Liver (tissue), 3 donors: ENCODE results near the gene MSH5.
"Not testable (repeated sequence)": the region's sequence is repeated elsewhere in the genome, so short reads cannot be mapped to it uniquely, and the experiment has no call there.

Source experiments
- CTCF ChIP-seq: fragments of 150-350 bp; IDR thresholded peaks from 2 replicates; pipeline ENCODE4 v1.5.1; 2017; ENCODE audit warnings: improper control_type of control experiment, low read depth, low read length; ENCODE audit not compliant: missing input control
- FOXA2 ChIP-seq: IDR thresholded peaks from 2 replicates; pipeline ENCODE4 v1.6.1; 2016; ENCODE audit warnings: antibody characterized with exemption
- HNF4A ChIP-seq, 2 donors: conservative IDR thresholded peaks; 2 replicates each; pipeline ENCODE4 v1.6.1; 2016; ENCODE audit warnings: antibody characterized with exemption in 2 of 2, mild to moderate bottlenecking in 2 of 2
- HNF4G ChIP-seq: IDR thresholded peaks from 2 replicates; pipeline ENCODE4 v1.6.1; 2016; ENCODE audit warnings: antibody characterized with exemption
- REST ChIP-seq: IDR thresholded peaks from 2 replicates; pipeline ENCODE4 v1.6.1; 2016; ENCODE audit warnings: antibody characterized with exemption, mild to moderate bottlenecking
- SP1 ChIP-seq: IDR thresholded peaks from 2 replicates; pipeline ENCODE4 v1.6.1; 2018; ENCODE audit warnings: antibody characterized with exemption, mild to moderate bottlenecking
- ZBTB33 ChIP-seq: IDR thresholded peaks from 2 replicates; pipeline ENCODE4 v1.6.1; 2016; ENCODE audit warnings: antibody characterized with exemption
- TF ChIP-seq, protein P1 (sequence below): IDR thresholded peaks from 2 replicates; pipeline ENCODE4 v1.6.1; 2016; ENCODE audit warnings: antibody characterized with exemption
- donor health status: healthy.
- donor health status: healthy.

DNA sequence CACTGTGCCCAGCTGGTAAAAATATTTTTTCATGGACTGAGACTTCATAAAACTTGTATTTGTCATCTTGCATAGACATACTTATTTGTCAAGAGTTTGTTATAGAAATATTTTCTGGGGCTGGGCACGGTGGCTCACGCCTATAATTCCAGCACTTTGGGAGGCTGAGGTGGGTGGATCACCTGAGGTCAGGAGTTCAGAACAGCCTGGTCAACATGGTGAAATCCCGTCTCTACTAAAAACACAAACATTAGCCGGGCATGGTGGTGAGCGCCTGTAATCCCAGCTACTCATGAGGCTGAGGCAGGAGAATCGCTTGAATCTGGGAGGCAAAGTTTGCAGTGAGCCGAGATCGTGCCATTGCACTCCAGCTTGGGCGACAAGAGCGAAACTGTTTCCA lies 68.8 kb downstream of the MSH5 start:
- TF ChIP-seq CTCF, REST, HNF4G, ZBTB33: not testable (repeated sequence)
- peak; percentile 67 for TF ChIP-seq SP1
- peak; percentile 14 for TF ChIP-seq FOXA2
- peak; percentile 39 to 47 for TF ChIP-seq HNF4A (conservative IDR thresholded peaks at IDR 0.05)
- TF ChIP-seq, protein P1, sequence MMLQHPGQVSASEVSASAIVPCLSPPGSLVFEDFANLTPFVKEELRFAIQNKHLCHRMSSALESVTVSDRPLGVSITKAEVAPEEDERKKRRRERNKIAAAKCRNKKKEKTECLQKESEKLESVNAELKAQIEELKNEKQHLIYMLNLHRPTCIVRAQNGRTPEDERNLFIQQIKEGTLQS = not testable (repeated sequence)
